Colonic mucosa (tissue), 4 donors: ENCODE data around the gene PDE8B. TPM values are rescaled to one million over a fixed set of nuclear protein-coding genes. Genes with fewer than 3 reads are reported as not detected.

Experiments used
- DNase-seq: peaks from one replicate; pipeline ENCODE4 v3.0.0-alpha.2; 2020
- H3K27ac ChIP-seq: fragments of 200-600 bp; one replicate; pipeline ENCODE4 v1.8.0; 2021
- H3K27me3 ChIP-seq: fragments of 200-600 bp; one replicate; pipeline ENCODE4 v1.8.0; 2021
- H3K36me3 ChIP-seq: fragments of 200-600 bp; one replicate; pipeline ENCODE4 v1.8.0; 2021
- H3K4me1 ChIP-seq: fragments of 200-600 bp; one replicate; pipeline ENCODE4 v1.8.0; 2021; ENCODE audit warnings: mild to moderate bottlenecking
- H3K4me3 ChIP-seq: fragments of 200-600 bp; one replicate; pipeline ENCODE4 v1.8.0; 2021
- H3K9ac ChIP-seq, 2 donors: one replicate each; pipeline ENCODE4 v1.7.0; 2013; ENCODE audit warnings: control low read depth in 2 of 2, low read depth in 2 of 2, low read length in 2 of 2
- H3K9me3 ChIP-seq: fragments of 200-600 bp; one replicate; pipeline ENCODE4 v1.8.0; 2021
- CTCF ChIP-seq: fragments of 200-600 bp; IDR thresholded peaks from one replicate; pipeline ENCODE4 v1.8.0; 2022; ENCODE audit warnings: antibody characterized with exemption, mild to moderate bottlenecking
- intact Hi-C: fragments of 100-400 bp; cut with DNase I; formaldehyde crosslinking; loops from one replicate; pipeline ENCODE4 v1.14.1; 2022
- total RNA-seq, 2 donors: library from RNA; stranded (reverse); fragmentation: NEBNext Ultra II Directional in 1 of 2; extraction: Animal tissue kit (Norgen Biotek cat#: 25700) in 1 of 2; gene quantifications; one replicate each; pipeline ENCODE4 v1.2.1, GENCODE V29; 2021
- donor health status: healthy.
- donor health status: DM: no; HTN: no; CAD: no.
- donor health status: DM: no; HTN: no; CAD: no.

Gene PDE8B
- total RNA-seq, 2 donors from 2014 or later: 0.86 to 1.8 TPM

- no peaks in the 10 kb centered on the region for H3K27me3 ChIP-seq
- no peak for TF ChIP-seq CTCF
- no peaks in the 10 kb centered on the region for H3K4me1 ChIP-seq
- no peak overlapping the region for H3K9ac ChIP-seq
- DNase-seq: no peak
- no peak overlapping the region for H3K4me3 ChIP-seq
- H3K27ac ChIP-seq: no peak overlapping the region
- no peaks in the 10 kb centered on the region for H3K9me3 ChIP-seq
- H3K36me3 ChIP-seq: peaks cover 4% of the 10 kb centered on the region
- intact Hi-C loops: no loop called here
Observed at GRCh38 chr5:77431286-77431685, 220.8 kb downstream of the PDE8B start.

GRCh38 chr5:77431719-77432118, 221.2 kb downstream of the PDE8B start:
- TF ChIP-seq CTCF: no peak
- Histone ChIP-seq H3K9ac (no peak overlapping the region), H3K4me3 (no peak overlapping the region), H3K27ac (no peak overlapping the region), H3K4me1 (no peaks in the 10 kb centered on the region), H3K36me3 (peaks cover 4% of the 10 kb centered on the region), H3K27me3 (no peaks in the 10 kb centered on the region), H3K9me3 (no peaks in the 10 kb centered on the region)
- intact Hi-C loops: no loop called here
- DNase-seq: no peak

- Histone ChIP-seq H3K4me1 (no peaks in the 10 kb centered on the region), H3K27ac (no peak overlapping the region), H3K27me3 (no peaks in the 10 kb centered on the region), H3K36me3 (peaks cover 4% of the 10 kb centered on the region), H3K4me3 (no peak overlapping the region), H3K9ac (no peak overlapping the region), H3K9me3 (no peaks in the 10 kb centered on the region)
- no peak for DNase-seq
- intact Hi-C loops: loop anchor here (5.0 kb wide), 1 partner anchor 295 kb away; no protein-coding TSS in a partner anchor
- no peak for TF ChIP-seq CTCF
Observed at GRCh38 chr5:77437194-77437593, 226.7 kb downstream of the PDE8B start.

- intact Hi-C loops: loop anchor here (5.0 kb wide), 1 partner anchor 296 kb away; no protein-coding TSS in a partner anchor
Observed at GRCh38 chr5:77438071-77438470, 227.6 kb downstream of the PDE8B start.

GRCh38 chr5:77443670-77444069, 233.2 kb downstream of the PDE8B start:
- Histone ChIP-seq H3K9ac (no peak overlapping the region), H3K9me3 (no peaks in the 10 kb centered on the region), H3K4me1 (no peaks in the 10 kb centered on the region), H3K27me3 (no peaks in the 10 kb centered on the region), H3K36me3 (no peaks in the 10 kb centered on the region), H3K27ac (no peak overlapping the region), H3K4me3 (no peak overlapping the region)
- no peak for TF ChIP-seq CTCF
- no peak for DNase-seq
- intact Hi-C loops: no loop called here

More at GRCh38 chr5:77438071-77438470, 227.6 kb downstream of the PDE8B start:
- Histone ChIP-seq H3K4me1 (no peaks in the 10 kb centered on the region), H3K9me3 (no peaks in the 10 kb centered on the region), H3K4me3 (no peak overlapping the region), H3K9ac (no peak overlapping the region), H3K27ac (no peak overlapping the region), H3K36me3 (no peaks in the 10 kb centered on the region), H3K27me3 (no peaks in the 10 kb centered on the region)
- no peak for TF ChIP-seq CTCF
- no peak for DNase-seq
